NCI-H2081 treated with DMSO at 0.1 percent for 48 hours (cell line): ENCODE results near the gene CCL27.

Experiments
- DNase-seq: peaks from one replicate; lab custom pipeline; 2025; lab: John Stamatoyannopoulos, UW

Gene CCL27

DNA sequence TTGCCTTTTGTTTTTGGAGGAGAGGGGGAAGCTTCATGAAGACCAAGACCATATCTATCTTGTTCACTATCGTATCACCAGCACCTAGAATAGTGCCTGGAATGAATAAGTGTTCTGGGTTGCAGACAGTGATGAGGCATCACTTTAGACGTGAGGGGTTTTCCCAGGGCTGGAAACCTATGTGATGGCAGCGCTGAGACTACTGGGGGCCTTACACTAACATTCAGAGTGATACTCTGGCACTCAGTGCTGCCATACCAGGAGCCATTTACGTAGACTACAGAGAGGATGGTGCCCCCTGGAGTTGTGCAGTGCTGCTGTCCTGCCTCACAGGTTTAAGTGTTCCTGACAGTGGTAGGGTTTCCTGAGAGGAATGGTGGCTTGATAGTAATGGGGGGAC is 21.7 kb upstream of the CCL27 start:
- DNase-seq = no peak

DNA sequence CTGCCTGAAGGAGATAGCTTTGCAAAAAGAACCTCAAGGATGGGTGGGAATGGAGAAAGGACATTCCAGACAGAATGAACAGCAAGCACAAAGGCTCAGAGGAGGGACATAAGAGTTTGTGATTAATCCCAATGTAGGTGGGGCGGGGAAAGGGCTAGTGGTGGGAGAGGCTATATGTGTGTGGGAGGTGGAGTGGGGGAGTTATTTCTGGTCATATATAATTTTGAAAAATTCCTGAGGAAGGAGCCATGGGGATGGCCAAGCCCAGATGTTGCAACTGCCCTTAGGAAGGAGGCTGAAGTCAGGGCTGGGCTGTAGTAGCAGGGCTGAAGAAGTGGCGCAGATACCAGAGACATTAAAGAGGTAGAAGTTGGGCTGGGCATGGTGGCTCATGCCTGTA is 13.4 kb upstream of the CCL27 start:
- DNase-seq = no peak

DNA sequence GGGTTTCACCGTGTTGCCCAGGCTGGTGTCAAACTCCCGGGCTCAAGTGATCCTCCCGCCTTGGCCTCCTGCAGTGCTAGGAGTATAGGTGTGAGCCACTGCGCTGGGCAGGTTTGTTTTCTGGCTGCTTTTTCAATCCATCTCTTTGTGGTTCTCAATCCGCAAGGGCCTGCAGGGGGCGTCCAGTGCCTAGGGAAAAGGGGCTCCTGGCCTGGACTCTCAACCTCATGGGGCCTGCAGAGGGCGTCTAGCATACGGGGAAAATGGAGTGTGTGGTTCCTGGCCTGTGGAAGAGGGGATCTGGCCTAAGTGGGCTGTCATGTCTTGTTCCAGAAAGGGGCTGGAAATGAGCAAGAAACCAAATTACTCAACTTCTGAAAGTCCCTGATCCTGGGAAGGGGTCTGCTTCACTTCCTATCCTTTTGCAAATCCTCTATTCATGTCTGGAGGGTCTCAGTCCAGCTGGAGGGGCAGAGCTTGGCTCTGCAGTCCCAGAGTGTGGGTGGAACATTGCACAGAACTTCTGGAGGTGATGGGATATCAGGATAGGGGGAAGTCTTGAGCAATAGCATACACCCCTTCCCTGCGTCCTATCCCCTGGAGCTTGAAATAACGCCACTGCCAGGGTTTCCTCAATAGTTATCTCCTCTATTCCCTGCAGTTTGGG is 12.7 kb upstream of the CCL27 start:
- DNase-seq = no peak

DNA sequence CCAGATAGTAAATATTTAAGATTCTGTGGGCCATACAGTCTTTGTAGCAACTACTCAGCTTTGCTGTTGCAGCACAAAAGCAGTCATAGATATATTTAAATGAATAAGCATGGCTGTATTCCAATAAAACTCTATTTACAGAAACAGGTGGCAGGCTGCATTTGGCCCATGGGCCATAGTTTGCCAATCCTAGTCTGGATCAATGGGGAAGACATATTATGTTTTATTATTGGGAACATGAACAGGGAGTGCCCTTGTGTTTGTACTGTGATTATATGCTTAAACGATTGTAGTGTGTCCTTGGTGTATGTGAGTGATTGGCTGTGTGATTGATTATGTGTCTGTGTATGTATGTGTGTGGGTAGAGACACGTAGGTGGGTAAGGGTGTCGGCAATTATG is 12.0 kb upstream of the CCL27 start:
- no peak for DNase-seq

DNA sequence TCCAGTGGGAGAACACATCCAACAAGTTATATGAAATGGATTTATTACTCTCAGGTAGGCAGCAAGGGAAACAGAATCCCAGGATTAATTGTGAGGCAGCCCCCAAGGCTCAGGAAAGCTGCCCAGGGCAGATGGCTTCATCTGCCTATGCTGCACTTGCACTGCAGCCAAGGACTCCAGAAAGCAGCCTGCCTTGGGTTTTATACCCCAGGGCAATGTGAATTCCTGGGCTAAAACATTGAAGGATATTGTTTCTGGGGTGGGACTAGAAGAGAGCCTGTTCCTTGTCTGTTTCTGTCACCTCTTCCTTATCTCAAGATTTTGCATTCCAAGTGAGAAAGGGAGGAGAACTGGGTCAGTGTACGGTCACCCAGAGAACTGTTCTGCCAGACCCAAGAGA is 8.8 kb upstream of the CCL27 start:
- DNase-seq = no peak

DNA sequence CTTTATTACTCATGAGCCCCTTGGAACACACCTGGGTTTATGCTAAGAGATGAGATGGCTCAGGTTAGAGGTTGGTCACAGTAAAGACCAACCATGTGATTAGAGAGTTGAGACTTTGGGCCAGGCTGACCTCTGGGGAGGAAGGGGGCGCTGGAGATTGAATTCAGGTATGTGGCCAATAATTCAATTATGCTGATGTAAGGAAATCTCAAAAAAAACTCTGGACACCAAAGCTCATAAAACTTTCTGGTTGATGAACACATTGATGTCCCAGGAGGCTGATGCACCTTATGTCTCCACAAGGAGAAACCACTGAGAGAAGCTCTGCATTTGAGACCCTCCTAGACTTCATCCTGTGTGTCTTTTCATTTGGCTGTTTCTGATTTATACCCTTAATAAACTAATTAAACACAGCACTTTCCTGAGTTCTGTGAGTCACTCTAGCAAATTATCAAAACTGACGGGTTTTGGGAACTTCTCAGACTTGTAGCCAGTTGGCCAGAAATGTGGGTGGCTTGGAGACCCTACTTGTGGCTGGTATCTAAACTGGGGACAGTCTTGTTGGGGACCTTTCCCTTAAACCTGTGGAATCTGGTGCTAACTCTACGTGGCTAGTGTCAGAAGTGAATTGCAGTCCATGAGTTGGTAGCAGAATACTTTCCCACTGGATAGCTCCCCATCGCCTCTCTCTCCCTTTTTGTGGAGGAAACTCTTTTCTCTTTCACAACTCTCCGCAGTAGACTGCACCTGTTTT is 7.5 kb upstream of the CCL27 start:
- no peak for DNase-seq

DNA sequence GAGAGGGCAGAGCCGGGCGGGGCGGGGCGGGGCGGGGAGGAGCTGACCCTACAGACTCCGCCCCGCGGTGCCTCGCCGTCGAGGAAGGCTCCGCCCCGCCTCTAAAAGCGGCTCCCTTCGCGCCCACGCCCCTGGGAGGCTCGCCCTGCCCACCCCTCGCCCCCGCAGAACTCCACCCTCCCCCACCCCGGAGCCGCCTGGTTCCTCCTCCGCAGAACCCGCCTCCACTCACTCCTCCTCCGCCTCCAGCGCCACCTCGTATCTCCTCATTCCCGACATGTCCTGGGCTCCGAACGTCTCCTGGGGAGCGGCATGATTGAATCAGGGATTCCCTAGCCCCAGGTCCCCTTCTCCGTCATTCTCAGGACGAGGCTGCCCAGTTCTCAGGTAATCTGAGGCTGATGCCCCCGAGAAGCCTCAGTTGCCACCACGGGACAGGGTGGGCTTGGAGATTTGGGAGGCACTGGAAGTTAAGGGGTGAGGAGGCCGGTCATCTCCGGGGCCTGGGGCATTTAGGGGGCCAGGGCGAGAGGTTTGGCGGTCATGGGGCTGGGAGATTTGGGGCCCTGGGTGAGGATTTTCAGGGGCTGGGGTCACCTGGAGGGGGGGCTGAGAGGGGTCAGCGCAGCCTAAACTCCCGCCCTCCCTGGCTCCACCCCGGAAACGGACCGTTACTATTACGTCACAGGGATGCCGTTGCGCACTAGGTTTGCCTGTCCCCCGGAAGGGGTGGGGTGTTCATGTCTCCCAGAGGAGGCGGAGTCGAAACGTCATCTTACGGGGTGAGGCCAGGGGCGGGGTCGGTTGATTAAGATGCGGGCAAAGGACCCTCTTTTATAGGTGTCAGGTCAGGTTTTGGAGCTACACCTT is 3.2 kb upstream of the CCL27 start:
- peak; percentile 59 for DNase-seq

DNA sequence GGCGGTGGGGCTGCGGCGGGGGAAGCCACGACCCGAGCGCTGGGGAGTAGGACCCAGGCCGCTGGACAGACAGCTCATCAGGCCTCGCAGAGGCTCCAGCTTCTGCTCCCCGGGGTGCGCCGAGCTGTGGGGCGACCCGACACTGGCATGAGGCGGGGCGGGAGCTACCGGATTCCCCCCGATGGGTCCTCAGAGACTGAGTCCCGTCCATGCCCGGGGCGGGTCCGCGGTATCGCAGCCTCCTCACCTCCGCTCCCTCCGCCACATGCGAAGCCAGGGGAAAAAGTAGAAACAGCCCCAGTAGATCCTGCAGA is 2.6 kb upstream of the CCL27 start:
- no peak for DNase-seq

DNA sequence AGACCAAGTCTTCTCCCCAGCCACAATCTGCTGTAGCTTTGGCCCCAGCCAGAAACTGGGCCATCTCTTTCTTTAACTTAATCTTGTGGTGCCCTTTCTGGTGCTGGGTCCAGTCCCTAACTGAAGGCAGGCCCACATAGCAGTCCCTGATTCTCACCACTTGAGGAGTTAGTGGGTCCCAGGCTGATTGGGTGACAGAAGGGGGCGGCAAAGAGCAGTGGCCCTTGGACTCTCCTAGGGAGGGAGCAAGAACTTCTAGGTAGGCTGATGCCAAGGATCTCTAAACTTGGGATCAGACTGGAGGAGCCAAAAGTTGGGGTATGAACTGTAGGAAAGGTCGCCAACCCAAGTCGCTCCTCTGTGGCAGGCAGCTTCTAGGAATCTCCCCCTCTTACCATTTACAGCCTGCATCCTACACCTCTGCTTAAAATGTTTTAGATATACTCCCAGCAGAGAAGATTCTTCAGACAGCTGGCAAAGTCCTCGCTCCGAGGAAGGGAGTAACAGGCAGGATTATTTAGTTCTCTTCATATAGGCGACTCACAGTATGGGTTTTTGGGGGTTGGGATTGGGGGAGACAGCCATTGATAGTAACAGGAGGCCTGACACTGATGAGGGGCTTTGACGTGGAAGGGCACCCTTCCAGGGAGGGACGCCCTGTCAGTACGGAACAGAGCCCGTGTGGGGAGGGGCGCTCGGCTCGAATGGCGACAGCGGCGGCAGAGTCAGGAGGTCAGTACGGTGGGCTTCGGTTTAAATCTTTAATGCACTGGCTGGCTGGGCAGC is 2.0 kb upstream of the CCL27 start:
- DNase-seq = no peak

DNA sequence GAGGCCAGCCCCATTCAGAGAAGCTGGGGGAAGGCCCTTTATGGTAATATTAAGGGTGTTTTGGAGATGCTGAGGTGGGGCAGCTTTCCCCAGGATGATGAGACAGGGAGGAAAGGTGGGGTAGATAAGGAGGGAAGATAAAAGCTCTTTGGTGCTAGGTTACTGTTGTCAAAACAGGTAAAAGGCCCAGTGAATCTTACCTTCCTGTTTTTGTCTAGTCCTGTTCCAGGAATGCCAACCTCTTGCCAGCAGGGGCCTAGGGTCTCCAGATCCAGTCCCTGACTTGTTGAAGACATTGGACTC is 797 bp upstream of the CCL27 start:
- DNase-seq = no peak

DNA sequence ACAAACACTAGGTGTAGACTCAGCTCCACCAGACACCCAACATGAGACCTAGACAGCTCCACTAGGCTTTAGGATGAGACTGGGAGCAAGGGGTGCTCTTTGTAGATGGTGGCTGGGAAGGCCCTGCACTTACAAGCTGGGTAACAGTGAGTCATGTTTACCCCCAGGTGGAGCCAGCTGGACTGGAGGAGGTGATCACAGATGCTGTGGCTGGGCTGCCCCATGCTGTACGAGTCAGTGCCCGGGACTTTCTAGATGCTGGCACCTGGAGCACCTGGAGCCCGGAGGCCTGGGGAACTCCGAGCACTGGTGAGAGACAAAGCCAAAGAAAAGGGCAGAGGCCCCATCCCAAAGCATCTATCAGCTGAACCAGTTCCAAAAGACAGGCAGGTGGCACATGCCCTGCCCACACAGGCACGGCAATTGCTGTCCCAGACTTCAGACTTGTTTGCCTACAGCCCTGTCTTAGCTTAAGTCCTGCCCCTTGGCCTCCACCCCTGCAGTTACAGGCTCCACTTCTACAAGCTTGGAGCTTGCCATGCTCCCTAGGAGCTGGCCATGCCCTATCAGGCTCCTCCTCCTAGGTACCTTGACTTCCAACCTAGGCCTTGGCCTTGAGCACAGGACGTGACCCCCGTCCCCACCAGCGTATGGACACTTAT is 2.7 kb downstream of the CCL27 start:
- no peak for DNase-seq

DNA sequence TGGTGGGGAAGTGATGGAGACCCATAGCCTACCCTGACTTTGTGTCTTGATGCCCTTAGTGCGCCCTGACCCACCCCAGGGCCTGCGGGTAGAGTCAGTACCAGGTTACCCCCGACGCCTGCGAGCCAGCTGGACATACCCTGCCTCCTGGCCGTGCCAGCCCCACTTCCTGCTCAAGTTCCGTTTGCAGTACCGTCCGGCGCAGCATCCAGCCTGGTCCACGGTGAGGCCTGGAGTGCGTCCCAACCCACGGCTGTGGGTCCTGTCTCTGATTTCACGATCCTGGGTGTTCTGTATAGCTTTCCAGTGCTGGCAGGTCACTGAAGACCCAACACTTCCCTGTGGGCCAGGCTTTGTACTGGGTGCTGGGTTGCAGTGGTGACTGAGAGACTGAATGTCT is 4.0 kb downstream of the CCL27 start:
- no peak for DNase-seq

DNA sequence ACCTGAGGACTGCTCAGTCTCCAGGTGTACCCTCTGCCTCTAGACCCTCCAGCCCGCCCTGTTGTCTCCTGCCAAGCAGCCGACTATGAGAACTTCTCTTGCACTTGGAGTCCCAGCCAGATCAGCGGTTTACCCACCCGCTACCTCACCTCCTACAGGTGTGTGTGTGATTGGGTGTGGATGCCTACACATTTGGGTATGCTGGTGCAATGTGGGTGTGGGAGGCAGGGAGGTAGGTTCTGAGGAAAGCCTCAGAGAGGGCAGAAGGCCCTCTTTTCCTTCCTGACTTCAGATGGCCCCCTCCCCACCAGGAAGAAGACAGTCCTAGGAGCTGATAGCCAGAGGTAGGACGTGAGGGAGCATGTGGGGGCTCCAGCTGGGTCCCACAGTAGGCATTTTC is 5.5 kb downstream of the CCL27 start:
- no peak for DNase-seq

DNA sequence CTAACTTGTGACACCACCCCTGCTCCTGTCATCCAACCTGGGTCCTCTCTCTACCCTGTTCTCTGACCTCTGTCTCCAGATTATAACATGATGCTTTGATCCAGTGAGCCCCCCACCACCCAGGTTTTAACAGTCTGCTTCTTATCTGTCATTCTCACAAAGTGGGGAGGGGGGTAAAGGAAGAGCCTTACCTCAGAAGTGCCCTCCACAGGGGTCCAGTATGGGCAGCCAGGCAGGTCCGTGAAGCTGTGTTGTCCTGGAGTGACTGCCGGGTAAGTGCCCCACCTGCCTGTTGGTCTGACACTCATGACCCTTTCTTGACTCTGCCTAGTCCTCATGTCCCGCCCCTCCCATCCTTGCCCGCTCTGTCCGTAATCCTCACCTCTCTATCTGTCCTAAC is 7.1 kb downstream of the CCL27 start:
- DNase-seq = no peak

DNA sequence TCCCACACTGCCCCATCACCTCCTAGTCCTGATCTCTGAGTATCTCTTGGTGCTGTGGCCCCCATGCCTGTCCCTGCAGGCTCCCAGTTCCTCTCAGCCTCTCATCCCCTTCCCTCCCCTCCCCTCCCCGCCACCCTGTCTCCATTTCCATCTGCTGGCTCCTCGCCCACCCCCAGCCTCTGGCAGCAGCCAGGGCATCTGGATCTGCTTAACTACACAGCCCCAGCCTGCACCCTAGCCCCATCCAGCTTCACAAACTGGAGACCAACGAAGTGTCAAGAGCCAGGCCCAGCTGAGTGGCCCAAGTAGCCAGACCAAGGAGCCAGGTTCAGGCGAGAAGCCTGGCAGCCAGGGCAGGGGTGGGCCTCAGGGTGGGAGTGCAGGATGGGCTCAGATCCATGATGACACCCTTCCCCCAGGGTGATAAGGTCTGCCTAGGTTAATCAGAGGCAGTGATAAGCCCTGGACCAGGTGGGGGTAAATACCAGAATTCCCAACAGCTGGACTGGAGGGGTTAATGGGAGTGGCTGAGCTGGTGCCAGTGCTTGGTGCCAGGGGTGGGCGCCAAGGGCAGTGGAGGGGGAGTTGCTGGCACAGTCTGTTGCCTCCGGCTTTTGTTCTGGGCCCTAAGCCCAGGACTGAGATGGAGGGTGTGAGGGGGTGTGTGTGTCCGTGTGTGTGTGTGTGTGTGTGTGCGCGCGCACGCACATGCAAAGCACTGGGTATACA is 8.0 kb downstream of the CCL27 start:
- no peak for DNase-seq

DNA sequence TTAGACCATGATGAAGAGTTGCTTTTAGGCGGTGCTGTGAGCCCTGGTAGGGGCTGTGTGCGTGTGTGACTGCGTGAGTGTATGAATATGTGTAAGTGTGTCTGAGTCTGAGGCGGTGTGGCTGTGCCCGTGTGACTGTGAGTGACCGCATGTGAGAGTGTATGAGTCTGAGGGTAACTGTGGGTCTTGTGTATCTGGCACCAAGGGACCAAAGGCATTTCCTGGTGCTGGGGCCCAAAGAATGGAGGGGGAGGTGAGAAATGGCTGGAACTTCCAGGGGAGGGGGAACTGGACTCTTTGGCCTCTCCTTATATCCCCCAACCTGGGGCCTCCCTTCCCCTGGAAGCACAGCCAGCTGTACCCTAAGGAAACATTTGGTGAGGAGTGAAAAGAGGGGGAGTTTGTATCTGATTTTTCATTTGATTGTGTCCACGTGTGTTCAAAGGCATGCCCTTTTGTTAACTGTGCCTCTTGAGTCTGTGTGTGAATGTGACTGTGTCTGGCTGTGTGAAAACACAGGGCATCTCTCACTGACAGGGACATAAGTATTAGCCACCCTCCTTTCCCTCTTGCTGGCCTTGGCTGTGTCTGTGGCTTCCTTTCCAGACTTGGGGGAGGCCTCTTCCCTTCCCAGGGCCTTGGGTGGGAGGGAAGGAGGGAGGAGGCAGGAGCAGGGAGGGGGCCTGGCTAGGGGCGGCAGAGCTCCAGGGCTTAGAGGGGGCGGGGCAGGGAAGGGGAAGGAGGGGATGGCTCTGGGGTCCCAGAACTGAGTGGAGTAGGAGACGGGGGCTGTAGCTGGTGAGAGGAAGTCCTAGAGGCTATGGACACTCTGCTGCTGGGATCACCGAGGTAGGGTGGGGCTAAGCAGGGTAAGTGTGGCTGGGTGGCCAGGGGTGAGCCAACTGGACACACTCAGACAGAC is 9.0 kb downstream of the CCL27 start:
- DNase-seq = no peak

DNA sequence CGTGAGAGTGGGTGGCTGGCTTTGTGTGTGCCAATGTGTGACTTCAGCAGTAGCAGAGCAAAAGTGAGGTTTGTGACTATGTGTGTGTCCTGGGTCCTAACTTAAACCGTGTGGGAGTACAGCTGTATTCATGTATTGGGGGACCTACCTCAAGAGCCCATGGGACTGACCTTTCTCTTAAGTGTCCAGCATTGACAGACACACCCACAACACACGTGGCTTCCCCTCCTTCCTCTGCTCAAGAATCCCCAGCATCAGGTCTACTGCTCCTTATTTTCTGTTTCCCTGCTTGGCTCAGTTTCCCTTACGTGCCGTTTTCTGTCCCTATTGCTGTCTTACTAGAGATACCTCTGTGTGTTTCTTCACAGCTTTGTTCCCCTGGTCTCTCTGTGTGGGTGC is 9.9 kb downstream of the CCL27 start:
- DNase-seq = no peak

DNA sequence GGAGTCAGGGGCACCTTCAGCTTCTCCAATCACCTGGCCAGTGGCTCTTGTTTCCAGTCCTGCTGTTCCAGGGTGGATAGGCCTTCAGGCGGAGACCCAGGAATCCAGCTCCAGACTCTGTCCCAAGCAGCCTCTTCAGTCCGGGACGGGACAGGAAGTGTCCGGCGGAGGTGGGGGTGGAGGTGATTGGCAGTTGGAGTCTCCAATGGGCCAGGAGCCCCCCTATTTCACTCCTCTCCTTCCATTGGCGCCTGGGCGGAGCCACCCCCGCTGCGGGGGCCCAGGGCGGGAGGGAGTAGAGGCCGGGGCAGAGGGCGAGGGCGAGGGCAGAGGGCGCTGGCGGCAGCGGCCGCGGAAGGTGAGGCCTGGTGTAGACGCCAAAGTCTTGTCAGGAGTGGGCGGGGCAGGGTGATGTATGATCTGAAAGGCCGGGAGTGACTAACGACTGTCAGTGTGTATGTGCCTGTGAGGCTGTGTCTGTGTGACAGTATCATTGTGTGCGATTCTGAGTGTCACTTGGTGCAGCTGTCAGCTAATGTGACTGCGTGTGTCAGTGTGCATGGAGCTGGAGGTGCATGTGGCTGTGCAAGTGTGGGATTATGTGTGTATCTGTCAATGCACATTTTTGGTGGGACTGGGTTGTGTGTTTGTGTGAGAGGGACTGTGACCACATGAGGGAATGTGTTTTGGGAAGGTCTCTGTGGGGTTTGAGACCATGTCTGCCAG is 10.4 kb downstream of the CCL27 start, which contains the start of gene IL11RA:
IL11RA (plus strand) TSS at position 310 of the 726 bp plus-strand sequence. CDS start 3,033 bp downstream, outside the sequence.
- no peak for DNase-seq

DNA sequence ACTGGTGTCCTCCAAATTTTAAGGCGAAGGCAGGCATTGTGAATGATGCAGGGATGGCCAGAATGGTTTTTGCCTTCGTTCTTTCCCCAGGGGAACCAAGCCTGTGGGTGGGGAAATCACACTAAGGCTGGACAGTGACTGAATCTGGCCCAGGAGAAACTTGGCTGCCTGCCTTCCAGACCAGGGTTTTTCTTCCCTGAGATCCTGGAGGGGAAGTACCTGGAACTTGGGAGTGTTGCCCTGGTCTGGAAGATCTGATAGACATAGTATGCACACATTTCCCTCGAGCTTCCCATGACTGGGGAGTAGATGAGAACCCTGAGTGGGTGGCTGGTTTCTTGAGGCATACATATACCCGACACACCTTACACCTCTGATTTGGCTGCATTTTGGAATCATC is 11.1 kb downstream of the CCL27 start:
- no peak for DNase-seq
